ACC112 (cell line): Measurements from ENCODE around the gene ULK4.
"Not testable (repeated sequence)": the region's sequence is repeated elsewhere in the genome, so short reads cannot be mapped to it uniquely, and the experiment has no call there.

Source experiments
- H2AFZ ChIP-seq: fragments of 200-600 bp; sonication (generic); one replicate; pipeline ENCODE4 v1.6.0; 2017; ENCODE audit warnings: antibody characterized with exemption, low read length; ENCODE audit not compliant: unreplicated experiment
- H3K27ac ChIP-seq: fragments of 200-600 bp; sonication (generic); 2 replicates; pipeline ENCODE4 v1.5.1; 2014; ENCODE audit warnings: low read depth, mild to moderate bottlenecking, antibody characterized with exemption, low read length, moderate library complexity
- H3K27me3 ChIP-seq: fragments of 200-600 bp; sonication (generic); 2 replicates; pipeline ENCODE4 v1.6.1; 2014; ENCODE audit warnings: mild to moderate bottlenecking, antibody characterized with exemption, low read length, moderate library complexity, mixed read lengths; ENCODE audit not compliant: insufficient read depth
- H3K36me3 ChIP-seq: fragments of 200-600 bp; sonication (generic); 2 replicates; pipeline ENCODE4 v1.6.1; 2016; ENCODE audit warnings: mild to moderate bottlenecking, antibody characterized with exemption, low read length, moderate library complexity, mixed read lengths; ENCODE audit not compliant: insufficient read depth
- H3K4me1 ChIP-seq: fragments of 200-600 bp; sonication (generic); one replicate; pipeline ENCODE4 v1.6.1; 2016; ENCODE audit warnings: low read length, mixed read lengths; ENCODE audit not compliant: insufficient read depth, unreplicated experiment, control insufficient read depth
- H3K4me3 ChIP-seq: fragments of 200-600 bp; sonication (generic); 2 replicates; pipeline ENCODE4 v1.5.1; 2014; ENCODE audit warnings: mild to moderate bottlenecking, low read depth, low read length
- H3K79me2 ChIP-seq: fragments of 200-600 bp; sonication (generic); one replicate; pipeline ENCODE4 v1.6.0; 2016; ENCODE audit warnings: low read length; ENCODE audit not compliant: control insufficient read depth, unreplicated experiment, insufficient read depth

Gene ULK4

DNA sequence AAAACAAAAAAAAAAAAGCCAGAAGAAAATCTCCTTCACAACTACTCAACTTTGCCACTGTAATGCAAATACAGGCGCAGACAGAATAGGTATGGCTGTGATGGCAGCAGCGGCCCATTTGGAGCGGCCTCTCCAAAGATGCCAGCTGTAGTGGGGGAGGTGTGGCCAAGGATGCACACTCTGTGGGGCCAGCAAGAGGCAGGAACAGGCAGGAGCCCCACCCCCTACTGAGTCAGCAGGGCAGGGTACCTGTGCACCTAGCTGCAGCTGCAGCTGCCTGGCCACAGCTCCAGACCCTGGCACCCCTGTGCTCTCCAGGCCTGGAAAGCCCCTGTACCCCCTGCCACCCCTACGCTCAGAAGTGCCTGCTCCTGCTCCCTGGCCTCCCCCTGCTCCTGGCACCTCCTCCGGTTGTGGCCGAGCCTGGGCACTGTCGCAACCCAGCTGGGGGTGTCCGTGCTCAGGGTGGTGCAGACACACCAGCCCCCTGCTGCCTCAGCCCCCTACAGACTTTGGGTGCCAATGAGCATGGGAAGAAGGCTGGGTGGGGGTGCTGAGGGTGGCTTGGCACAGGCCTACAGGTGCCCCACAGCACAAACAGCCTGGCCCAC is 312.7 kb downstream of the ULK4 start:
- Histone ChIP-seq H3K27me3 (no peaks in the 10 kb centered on the region), H3K4me3 (no peak overlapping the region), H3K36me3 (no peaks in the 10 kb centered on the region), H2AFZ (no peak overlapping the region), H3K79me2 (no peaks in the 10 kb centered on the region), H3K4me1 (no peaks in the 10 kb centered on the region), H3K27ac (no peak overlapping the region)

DNA sequence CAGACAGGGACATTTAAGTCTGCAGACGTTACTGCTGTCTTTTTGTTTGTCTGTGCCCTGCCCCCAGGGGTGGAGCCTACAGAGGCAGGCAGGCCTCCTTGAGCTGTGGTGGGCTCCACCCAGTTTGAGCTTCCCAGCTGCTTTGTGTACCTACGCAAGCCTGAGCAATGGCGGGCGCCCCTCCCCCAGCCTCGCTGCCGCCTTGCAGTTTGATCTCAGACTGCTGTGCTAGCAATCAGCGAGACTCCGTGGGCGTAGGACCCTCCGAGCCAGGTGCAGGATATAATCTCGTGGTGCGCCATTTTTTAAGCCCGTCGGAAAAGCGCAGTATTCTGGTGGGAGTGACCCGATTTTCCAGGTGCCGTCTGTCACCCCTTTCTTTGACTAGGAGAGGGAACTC is 314.2 kb downstream of the ULK4 start:
- not testable (repeated sequence) for H3K4me3 ChIP-seq, H3K79me2 ChIP-seq, H3K27me3 ChIP-seq, H3K4me1 ChIP-seq, H2AFZ ChIP-seq, H3K36me3 ChIP-seq, H3K27ac ChIP-seq

DNA sequence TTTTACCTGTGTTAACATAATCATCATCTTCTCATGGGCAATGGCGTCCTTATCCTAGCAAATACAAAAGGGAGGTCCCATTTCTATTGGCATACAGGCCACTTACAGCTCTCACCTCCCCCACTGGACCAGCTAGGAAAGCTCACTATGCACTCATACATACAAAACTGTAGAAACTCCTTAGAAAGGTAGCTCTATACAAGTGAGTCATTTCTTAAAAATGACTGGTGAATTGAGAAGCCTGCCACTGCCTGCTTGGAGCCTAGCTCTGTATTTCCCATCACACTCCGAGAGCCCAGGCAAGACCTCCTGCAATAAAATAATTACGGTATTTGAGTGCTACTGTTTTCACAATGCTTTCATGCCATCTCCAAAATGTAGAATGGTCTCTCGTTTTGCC is 321.8 kb downstream of the ULK4 start:
- H3K79me2 ChIP-seq = no peaks in the 10 kb centered on the region
- no peak overlapping the region for H2AFZ ChIP-seq
- H3K27me3 ChIP-seq = no peaks in the 10 kb centered on the region
- H3K27ac ChIP-seq = no peak overlapping the region
- H3K4me1 ChIP-seq = no peaks in the 10 kb centered on the region
- no peaks in the 10 kb centered on the region for H3K36me3 ChIP-seq
- no peak overlapping the region for H3K4me3 ChIP-seq

DNA sequence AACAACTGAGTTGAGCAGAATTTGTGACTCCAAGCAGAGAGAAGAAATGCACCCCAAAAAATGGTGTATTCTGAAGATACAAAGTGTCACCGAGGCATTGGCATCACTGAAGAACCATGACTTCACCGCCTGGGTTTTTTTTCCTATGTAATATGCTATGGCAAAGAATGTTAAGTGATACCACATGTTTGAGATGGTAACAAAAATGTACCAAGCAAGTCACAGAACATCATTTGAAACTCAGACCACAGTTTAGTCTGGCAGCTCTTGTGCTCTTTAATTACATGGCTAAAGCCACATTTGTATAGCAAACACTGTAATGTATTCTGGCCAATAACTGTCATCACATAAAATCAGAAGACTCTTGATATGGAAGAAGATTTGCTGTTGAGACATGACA is 323.5 kb downstream of the ULK4 start:
- Histone ChIP-seq H3K27ac (no peak overlapping the region), H3K79me2 (no peaks in the 10 kb centered on the region), H3K27me3 (no peaks in the 10 kb centered on the region), H3K4me3 (no peak overlapping the region), H3K4me1 (no peaks in the 10 kb centered on the region), H2AFZ (no peak overlapping the region), H3K36me3 (no peaks in the 10 kb centered on the region)

DNA sequence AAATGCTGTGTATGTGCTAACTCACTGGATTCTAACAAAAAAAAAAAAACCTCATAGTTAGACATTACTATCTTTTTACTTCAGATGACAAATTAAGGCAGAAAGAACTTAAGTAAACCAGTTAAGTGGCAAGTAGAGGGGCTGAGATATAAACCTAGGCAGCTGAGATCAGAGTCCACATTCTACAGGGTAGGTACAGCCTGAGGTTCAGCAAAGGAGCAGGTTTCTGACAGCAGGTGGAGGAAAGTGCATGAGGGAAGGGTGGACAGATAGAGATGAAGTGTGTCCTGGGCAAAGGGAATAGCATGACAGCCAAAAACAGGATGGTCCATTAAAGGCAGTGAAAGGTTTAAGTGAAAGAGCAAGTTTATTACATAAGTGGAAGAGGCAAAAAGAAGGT is 329.2 kb downstream of the ULK4 start:
- no peaks in the 10 kb centered on the region for H3K36me3 ChIP-seq
- no peaks in the 10 kb centered on the region for H3K27me3 ChIP-seq
- H3K4me3 ChIP-seq = no peak overlapping the region
- H3K4me1 ChIP-seq = no peaks in the 10 kb centered on the region
- no peak overlapping the region for H3K27ac ChIP-seq
- no peaks in the 10 kb centered on the region for H3K79me2 ChIP-seq
- H2AFZ ChIP-seq = no peak overlapping the region

DNA sequence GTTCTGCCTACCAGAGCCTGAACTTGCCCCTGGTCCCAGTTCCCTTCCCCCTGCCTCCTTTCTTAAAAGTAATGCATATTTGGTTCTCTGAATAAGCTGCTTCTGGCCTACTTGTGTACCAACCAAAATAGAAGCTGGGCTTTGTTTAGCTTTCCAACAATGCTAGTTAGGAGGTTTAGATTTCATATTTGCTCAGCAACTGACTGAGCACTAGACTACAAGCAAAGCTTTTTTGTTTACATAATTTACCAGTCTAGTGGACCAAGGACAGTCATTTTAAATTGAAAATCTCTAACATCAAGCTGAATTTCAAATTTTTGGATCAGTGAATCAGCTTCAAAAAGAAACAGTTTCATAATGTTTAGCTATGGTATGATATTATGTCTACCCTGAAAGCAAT is 331.2 kb downstream of the ULK4 start:
- H3K27me3 ChIP-seq = no peaks in the 10 kb centered on the region
- H3K36me3 ChIP-seq = no peaks in the 10 kb centered on the region
- H3K4me3 ChIP-seq = no peak overlapping the region
- H3K4me1 ChIP-seq = no peaks in the 10 kb centered on the region
- no peak overlapping the region for H3K27ac ChIP-seq
- H2AFZ ChIP-seq = no peak overlapping the region
- no peaks in the 10 kb centered on the region for H3K79me2 ChIP-seq

DNA sequence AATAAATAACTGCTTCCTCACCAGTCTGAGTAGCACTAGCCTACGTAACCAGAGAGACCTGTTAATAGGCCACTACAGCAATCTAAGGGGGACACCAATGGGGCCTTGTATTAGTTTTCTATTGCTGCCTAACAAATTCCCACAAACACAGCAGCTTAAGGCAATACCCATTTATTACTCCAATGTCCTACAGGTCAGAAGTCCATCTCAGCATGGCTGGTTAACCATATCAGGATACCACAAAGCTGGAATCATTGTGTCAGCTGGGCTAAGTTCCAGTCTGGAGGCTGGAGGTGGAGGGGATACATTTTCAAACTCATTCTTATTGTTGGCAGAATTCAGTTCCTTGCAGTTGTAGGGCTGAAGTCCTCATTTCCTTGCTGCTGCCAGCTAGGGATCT is 331.9 kb downstream of the ULK4 start:
- Histone ChIP-seq H3K27ac (no peak overlapping the region), H3K27me3 (no peaks in the 10 kb centered on the region), H2AFZ (no peak overlapping the region), H3K36me3 (no peaks in the 10 kb centered on the region), H3K4me3 (no peak overlapping the region), H3K79me2 (no peaks in the 10 kb centered on the region), H3K4me1 (no peaks in the 10 kb centered on the region)

DNA sequence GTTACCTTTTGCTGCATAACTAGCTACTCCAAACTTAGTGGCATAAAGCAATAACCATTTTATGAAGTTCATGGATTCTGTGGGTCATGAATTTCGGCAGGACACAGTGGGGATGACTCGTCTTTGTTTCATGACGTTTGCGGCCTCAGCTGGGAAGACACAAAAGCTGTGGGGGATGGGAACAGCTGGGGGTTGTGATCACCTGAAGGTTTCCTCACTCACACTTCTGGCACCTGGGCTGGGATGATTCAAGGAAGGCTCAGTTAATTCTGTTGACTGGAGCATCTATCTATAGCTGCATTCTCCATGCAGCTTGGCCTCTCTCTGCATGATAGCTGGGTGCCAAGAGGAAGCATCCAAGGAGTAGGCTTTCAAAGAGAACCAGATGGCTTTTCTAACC is 332.8 kb downstream of the ULK4 start:
- no peaks in the 10 kb centered on the region for H3K27me3 ChIP-seq

DNA sequence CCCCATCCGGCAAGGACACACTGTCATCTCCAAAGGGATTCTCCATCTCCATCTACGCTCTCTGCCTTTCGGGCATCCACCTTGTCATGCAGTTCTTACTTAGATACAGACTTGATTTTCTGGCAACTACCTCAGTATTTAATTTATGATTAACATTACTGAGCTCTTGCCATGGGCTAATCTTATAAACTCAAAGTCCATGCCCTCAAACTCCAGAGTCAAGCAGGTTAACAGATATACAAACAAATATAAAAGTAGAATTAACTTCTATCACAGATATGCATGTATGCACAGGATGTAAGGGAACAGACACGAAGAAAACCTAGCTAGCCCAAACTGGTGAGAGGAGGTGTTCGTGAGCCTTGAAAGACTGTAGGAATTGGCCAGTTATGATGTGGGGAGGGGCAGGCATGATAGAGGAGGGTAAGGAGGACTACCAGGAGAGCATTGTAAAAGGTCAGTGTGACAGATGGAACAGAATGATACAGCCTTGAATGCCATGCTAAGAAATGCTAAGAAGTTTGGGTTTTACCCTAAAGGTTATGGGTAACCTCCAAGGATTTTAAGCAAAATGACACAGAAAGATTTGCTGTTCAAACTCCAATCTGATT is 334.3 kb downstream of the ULK4 start:
- no peak overlapping the region for H3K4me3 ChIP-seq
- no peaks in the 10 kb centered on the region for H3K79me2 ChIP-seq
- H2AFZ ChIP-seq = no peak overlapping the region
- no peaks in the 10 kb centered on the region for H3K27me3 ChIP-seq
- no peak overlapping the region for H3K27ac ChIP-seq
- no peaks in the 10 kb centered on the region for H3K36me3 ChIP-seq
- H3K4me1 ChIP-seq = no peaks in the 10 kb centered on the region

More for the DNA sequence above, 332.8 kb downstream of the ULK4 start:
- H2AFZ ChIP-seq = no peak overlapping the region
- no peaks in the 10 kb centered on the region for H3K79me2 ChIP-seq
- H3K27ac ChIP-seq = no peak overlapping the region
- H3K4me3 ChIP-seq = no peak overlapping the region
- no peaks in the 10 kb centered on the region for H3K4me1 ChIP-seq
- no peaks in the 10 kb centered on the region for H3K36me3 ChIP-seq

DNA sequence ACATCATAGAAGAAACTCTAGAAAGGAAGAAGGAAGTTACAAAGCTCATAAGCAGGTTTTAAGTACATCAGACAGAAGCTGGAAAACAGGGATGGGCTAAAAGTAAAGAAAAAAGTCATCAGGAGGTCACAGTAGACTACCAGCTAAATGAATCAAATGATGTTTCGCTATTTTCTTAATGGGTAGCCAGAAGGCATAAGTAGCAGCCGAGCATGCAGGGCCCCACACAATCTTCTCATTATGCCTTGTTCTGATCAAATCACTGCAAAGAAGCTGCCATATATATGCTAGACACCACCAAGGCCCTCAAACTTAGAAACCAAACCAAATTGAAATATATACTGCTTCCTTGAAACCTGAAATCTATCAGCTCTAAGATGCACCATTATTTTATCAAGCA is 349.1 kb downstream of the ULK4 start:
- Histone ChIP-seq H3K36me3 (no peaks in the 10 kb centered on the region), H3K4me3 (no peak overlapping the region), H3K27ac (no peak overlapping the region), H3K4me1 (no peaks in the 10 kb centered on the region), H3K27me3 (no peaks in the 10 kb centered on the region), H3K79me2 (no peaks in the 10 kb centered on the region), H2AFZ (no peak overlapping the region)

DNA sequence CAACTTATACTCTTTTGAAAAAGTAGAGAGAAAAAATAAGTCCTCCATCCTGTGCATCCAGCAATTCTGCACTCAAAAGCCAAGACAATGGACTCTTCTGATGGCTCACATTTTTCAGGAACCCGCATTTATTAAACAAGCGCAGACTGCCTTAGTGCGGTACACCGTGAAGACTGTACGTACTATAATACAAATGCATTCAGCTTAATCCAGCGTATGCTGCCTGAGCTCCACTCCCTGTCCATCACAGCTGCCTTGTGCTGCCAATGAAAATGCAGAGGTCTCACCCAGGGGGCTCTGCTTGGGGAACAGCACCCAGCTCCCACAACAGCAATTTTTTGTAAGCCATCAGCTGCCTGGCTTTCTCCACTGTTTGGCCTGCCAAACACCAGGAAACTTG is 350.9 kb downstream of the ULK4 start:
- Histone ChIP-seq H3K4me3 (no peak overlapping the region), H3K79me2 (no peaks in the 10 kb centered on the region), H3K36me3 (no peaks in the 10 kb centered on the region), H2AFZ (no peak overlapping the region), H3K27ac (no peak overlapping the region), H3K27me3 (no peaks in the 10 kb centered on the region), H3K4me1 (no peaks in the 10 kb centered on the region)
